Measurements from ENCODE around the gene TLDC2.
"Not testable (repeated sequence)": the region's sequence is repeated elsewhere in the genome, so short reads cannot be mapped to it uniquely, and the experiment has no call there.

The TLDC2 gene

GRCh38 chr20:36871640-36872570, 4.0 kb upstream of the TLDC2 start:
- no peak for DNase-seq

GRCh38 chr20:36872852-36873251, 3.1 kb upstream of the TLDC2 start:
- DNase-seq = no peak

GRCh38 chr20:36873498-36874189, 2.3 kb upstream of the TLDC2 start:
- no peak for DNase-seq

- DNase-seq = not testable (repeated sequence)
These were observed 845 bp upstream of the TLDC2 start for GRCh38 chr20:36875093-36875492.

- no peak for DNase-seq
These were observed 515 bp downstream of the TLDC2 start for GRCh38 chr20:36876473-36876833.

GRCh38 chr20:36878941-36879340, 3.0 kb downstream of the TLDC2 start:
- DNase-seq = no peak

- DNase-seq = no peak
These were observed 4.9 kb downstream of the TLDC2 start for GRCh38 chr20:36880741-36881250.

GRCh38 chr20:36881331-36881730, 5.4 kb downstream of the TLDC2 start:
- no peak for DNase-seq

- DNase-seq = no peak
These were observed 6.0 kb downstream of the TLDC2 start for GRCh38 chr20:36881888-36882287.

- DNase-seq = no peak
These were observed 8.1 kb downstream of the TLDC2 start for GRCh38 chr20:36883977-36884535.

- no peak for DNase-seq
These were observed 9.4 kb downstream of the TLDC2 start for GRCh38 chr20:36885356-36885755.

- peak; percentile 75 for DNase-seq
These were observed 11.2 kb downstream of the TLDC2 start for GRCh38 chr20:36886859-36887751.

- DNase-seq = peak; percentile 39
These were observed 11.8 kb downstream of the TLDC2 start for GRCh38 chr20:36887752-36888090.

- no peak for DNase-seq
These were observed 13.1 kb downstream of the TLDC2 start for GRCh38 chr20:36888880-36889516.

- no peak for DNase-seq
These were observed 14.6 kb downstream of the TLDC2 start for GRCh38 chr20:36890586-36890985.

GRCh38 chr20:36891211-36891610, 15.3 kb downstream of the TLDC2 start:
- no peak for DNase-seq

- DNase-seq = no peak
These were observed 17.9 kb downstream of the TLDC2 start for GRCh38 chr20:36893801-36894200.

GRCh38 chr20:36895036-36895435, 19.1 kb downstream of the TLDC2 start:
- DNase-seq = no peak

GRCh38 chr20:36904690-36905089, 28.8 kb downstream of the TLDC2 start:
- no peak for DNase-seq

GRCh38 chr20:36905566-36905965, 29.6 kb downstream of the TLDC2 start:
- not testable (repeated sequence) for DNase-seq

- not testable (repeated sequence) for DNase-seq
These were observed 30.1 kb downstream of the TLDC2 start for GRCh38 chr20:36906086-36906485.

- no peak for DNase-seq
These were observed 32.7 kb downstream of the TLDC2 start for GRCh38 chr20:36908603-36909002.
